ENCODE measurements around the gene NUFIP1. TPM values are rescaled to one million over a fixed set of nuclear protein-coding genes. Genes with fewer than 3 reads are reported as not detected.

NUFIP1 gene
- total RNA-seq = 2.0 and 2.4 TPM in 2 replicates

DNA sequence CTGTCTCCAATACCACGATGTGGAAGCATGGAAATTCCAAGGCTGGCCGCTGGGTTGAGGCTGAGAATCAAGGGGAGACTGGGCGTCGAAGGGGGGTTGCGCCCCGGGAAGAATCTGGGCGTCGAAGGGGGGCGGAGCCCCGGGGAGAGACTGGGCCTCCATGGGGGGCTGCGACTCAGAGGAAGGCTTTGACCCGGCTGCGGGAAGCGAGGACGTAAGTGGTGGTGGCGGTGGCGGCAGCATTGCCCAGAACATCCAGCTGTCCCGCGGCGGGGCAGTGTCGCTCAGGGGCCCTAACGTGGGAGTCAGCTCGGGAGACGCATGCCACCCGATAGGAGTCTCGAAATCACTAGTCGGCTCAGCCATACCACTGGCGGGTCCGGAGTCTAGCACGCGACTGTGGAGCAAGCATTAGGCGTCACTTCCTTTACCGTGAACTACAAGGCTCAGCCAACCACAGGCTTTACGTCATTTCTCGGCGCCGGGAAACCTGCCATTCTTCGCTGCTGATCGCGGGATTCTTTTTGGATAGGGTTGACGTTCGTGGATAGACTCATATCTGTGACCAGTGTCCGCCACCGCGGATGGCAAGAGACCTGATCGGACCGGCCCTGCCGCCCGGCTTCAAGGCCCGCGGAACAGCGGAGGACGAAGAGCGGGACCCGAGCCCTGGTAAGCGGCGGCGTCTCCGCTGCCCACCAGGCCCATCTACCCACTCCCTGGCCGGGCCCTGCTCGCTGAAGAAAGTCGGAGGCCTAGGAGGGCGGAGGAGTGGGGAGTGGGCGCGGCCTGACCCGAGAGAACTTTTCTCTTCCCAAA is at the start of gene NUFIP1, which contains the start of gene GPALPP1:
TSS of gene NUFIP1 (minus strand) at position 401 of the 819 bp plus-strand sequence. CDS start at position 366, 35 bp downstream.
TSS of gene GPALPP1 (plus strand) at position 468 of the 819 bp plus-strand sequence. CDS start at position 585, 117 bp downstream.

Other genes starting within 250 kb of the NUFIP1 start
- gene GPALPP1, start 67 bp upstream of the NUFIP1 start, total RNA-seq = 11.8 and 19.0 TPM in 2 replicates
- 12.3 and 12.8 TPM in 2 replicates for gene GTF2F2, start 131.0 kb upstream of the NUFIP1 start, total RNA-seq
- gene KCTD4, start 211.6 kb upstream of the NUFIP1 start, total RNA-seq = not detected in 2 replicates